ENCODE results near the gene RALY. TPM values are rescaled to one million over a fixed set of nuclear protein-coding genes. Genes with fewer than 3 reads are reported as not detected.

RALY gene
- total RNA-seq, 1 experiment from 2014 or later, result 298 TPM

DNA sequence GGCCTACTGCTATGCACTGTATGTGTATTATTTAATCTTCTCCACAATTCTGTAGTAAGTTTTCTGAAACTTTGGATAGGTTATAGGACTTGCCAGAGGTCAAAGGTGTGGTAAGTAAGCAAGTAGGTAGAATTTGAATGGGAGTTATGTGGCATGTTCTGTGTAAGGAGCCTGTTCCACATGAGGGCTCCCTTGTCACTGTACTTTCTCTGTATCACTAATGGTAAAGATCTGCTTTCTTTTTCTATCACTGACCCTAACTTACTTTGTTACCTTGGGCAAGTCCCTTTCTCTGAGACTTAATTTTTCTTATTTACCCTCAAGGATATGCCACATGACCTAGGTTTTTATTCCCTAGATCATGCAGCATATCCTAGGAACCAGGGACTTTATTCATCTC is 68.0 kb downstream of the RALY start:
- Mint-ChIP-seq H3K4me3 (ENCODE audit: unreplicated experiment) (no peak overlapping the region), H3K9me3 (ENCODE audit: unreplicated experiment) (no peaks in the 10 kb centered on the region), H3K27me3 (ENCODE audit: insufficient read depth, unreplicated experiment) (no peaks in the 10 kb centered on the region), H3K27ac (ENCODE audit: unreplicated experiment) (no peak overlapping the region), H3K36me3 (ENCODE audit: insufficient read depth, unreplicated experiment) (peaks cover 16% of the 10 kb centered on the region), H3K4me1 (ENCODE audit: low read depth, unreplicated experiment) (no peaks in the 10 kb centered on the region)
- intact Hi-C loops (cut with micrococcal nuclease; ENCODE audit: unreplicated experiment), result no loop called here
- no TSS peak for BruUV-seq (replicated peaks)
- H3K4me1 ChIP-seq, result no peaks in the 10 kb centered on the region
- peaks cover 2% of the 10 kb centered on the region; the same call in 1 of the 2 replicates for H3K36me3 ChIP-seq (ENCODE audit: control insufficient read depth, insufficient read depth, low read length)
- ChIA-PET CTCF (no interaction called here), POLR2A (no interaction called here)
- no peaks in the 10 kb centered on the region for H3K9me3 ChIP-seq
- no peak overlapping the region for H3K4me3 ChIP-seq (ENCODE audit: low read depth, low read length)
- no peaks in the 10 kb centered on the region for H3K27me3 ChIP-seq (replicated peaks; ENCODE audit: control insufficient read depth, insufficient read depth, low read length)
- no peak for DNase-seq
- TF ChIP-seq, protein P1, sequence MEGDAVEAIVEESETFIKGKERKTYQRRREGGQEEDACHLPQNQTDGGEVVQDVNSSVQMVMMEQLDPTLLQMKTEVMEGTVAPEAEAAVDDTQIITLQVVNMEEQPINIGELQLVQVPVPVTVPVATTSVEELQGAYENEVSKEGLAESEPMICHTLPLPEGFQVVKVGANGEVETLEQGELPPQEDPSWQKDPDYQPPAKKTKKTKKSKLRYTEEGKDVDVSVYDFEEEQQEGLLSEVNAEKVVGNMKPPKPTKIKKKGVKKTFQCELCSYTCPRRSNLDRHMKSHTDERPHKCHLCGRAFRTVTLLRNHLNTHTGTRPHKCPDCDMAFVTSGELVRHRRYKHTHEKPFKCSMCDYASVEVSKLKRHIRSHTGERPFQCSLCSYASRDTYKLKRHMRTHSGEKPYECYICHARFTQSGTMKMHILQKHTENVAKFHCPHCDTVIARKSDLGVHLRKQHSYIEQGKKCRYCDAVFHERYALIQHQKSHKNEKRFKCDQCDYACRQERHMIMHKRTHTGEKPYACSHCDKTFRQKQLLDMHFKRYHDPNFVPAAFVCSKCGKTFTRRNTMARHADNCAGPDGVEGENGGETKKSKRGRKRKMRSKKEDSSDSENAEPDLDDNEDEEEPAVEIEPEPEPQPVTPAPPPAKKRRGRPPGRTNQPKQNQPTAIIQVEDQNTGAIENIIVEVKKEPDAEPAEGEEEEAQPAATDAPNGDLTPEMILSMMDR (IDR thresholded peaks at IDR 0.05; ENCODE audit: insufficient read depth in 1 of 2, low read depth in 1 of 2, low read length in 1 of 2, severe bottlenecking in 1 of 2, unreplicated experiment in 1 of 2), result no peak

GRCh38 chr20:34062570-34063482 is 69.1 kb downstream of the RALY start:
- peaks cover 16% of the 10 kb centered on the region for H3K36me3 Mint-ChIP-seq (ENCODE audit: insufficient read depth, unreplicated experiment)
- H3K4me3 Mint-ChIP-seq (ENCODE audit: unreplicated experiment), result no peak overlapping the region
- Histone ChIP-seq H3K36me3 (ENCODE audit: control insufficient read depth, insufficient read depth, low read length) (peaks cover 2% of the 10 kb centered on the region; the same call in 1 of the 2 replicates), H3K27me3 (replicated peaks; ENCODE audit: control insufficient read depth, insufficient read depth, low read length) (no peaks in the 10 kb centered on the region), H3K4me3 (ENCODE audit: low read depth, low read length) (no peak overlapping the region), H3K4me1 (no peaks in the 10 kb centered on the region), H3K9me3 (no peaks in the 10 kb centered on the region)
- BruUV-seq (replicated peaks), result no TSS peak
- H3K9me3 Mint-ChIP-seq (ENCODE audit: unreplicated experiment), result no peaks in the 10 kb centered on the region
- intact Hi-C loops (cut with micrococcal nuclease; ENCODE audit: unreplicated experiment), result no loop called here
- no peaks in the 10 kb centered on the region for H3K27me3 Mint-ChIP-seq (ENCODE audit: insufficient read depth, unreplicated experiment)
- ChIA-PET CTCF (interaction anchor here (1.4 kb wide), 1 partner anchor 200 kb away, joined by 3 read pairs; no protein-coding TSS in a partner anchor), POLR2A (no interaction called here)
- no peak for DNase-seq
- TF ChIP-seq, protein P1 (IDR thresholded peaks at IDR 0.05; ENCODE audit: insufficient read depth in 1 of 2, low read depth in 1 of 2, low read length in 1 of 2, severe bottlenecking in 1 of 2, unreplicated experiment in 1 of 2), result no peak
- no peak overlapping the region for H3K27ac Mint-ChIP-seq (ENCODE audit: unreplicated experiment)
- no peaks in the 10 kb centered on the region for H3K4me1 Mint-ChIP-seq (ENCODE audit: low read depth, unreplicated experiment)

GRCh38 chr20:34064286-34064685 is 70.6 kb downstream of the RALY start:
- TF ChIP-seq, protein P1 (IDR thresholded peaks at IDR 0.05; ENCODE audit: insufficient read depth in 1 of 2, low read depth in 1 of 2, low read length in 1 of 2, severe bottlenecking in 1 of 2, unreplicated experiment in 1 of 2), result no peak
- Histone ChIP-seq H3K36me3 (ENCODE audit: control insufficient read depth, insufficient read depth, low read length) (0 out of 2 replicates have a peak, but pooled peaks cover 1% of the 10 kb centered on the region), H3K4me1 (no peaks in the 10 kb centered on the region), H3K9me3 (no peaks in the 10 kb centered on the region), H3K27me3 (replicated peaks; ENCODE audit: control insufficient read depth, insufficient read depth, low read length) (no peaks in the 10 kb centered on the region), H3K4me3 (ENCODE audit: low read depth, low read length) (no peak overlapping the region)
- Mint-ChIP-seq H3K27ac (ENCODE audit: unreplicated experiment) (no peak overlapping the region), H3K9me3 (ENCODE audit: unreplicated experiment) (no peaks in the 10 kb centered on the region), H3K36me3 (ENCODE audit: insufficient read depth, unreplicated experiment) (peaks cover 16% of the 10 kb centered on the region), H3K4me1 (ENCODE audit: low read depth, unreplicated experiment) (no peaks in the 10 kb centered on the region), H3K4me3 (ENCODE audit: unreplicated experiment) (no peak overlapping the region), H3K27me3 (ENCODE audit: insufficient read depth, unreplicated experiment) (no peaks in the 10 kb centered on the region)
- ChIA-PET CTCF (interaction anchor here (1.4 kb wide), 1 partner anchor 201 kb away, joined by 3 read pairs; no protein-coding TSS in a partner anchor), POLR2A (no interaction called here)
- DNase-seq, result no peak
- intact Hi-C loops (cut with micrococcal nuclease; ENCODE audit: unreplicated experiment), result no loop called here
- BruUV-seq (replicated peaks), result no TSS peak

Data from Caco-2 (cell line).